PC-3 (cell line): Measurements from ENCODE around the gene INO80B.

Experiments
- EZH2 ChIP-seq: fragments of 300-600 bp; sonication (generic); IDR thresholded peaks from one replicate; pipeline ENCODE4 v1.6.1; 2017; ENCODE audit warnings: antibody characterized with exemption, mild to moderate bottlenecking, low read length; ENCODE audit not compliant: unreplicated experiment
- TF ChIP-seq, protein P1 (sequence below): fragments of 300-600 bp; sonication (generic); conservative IDR thresholded peaks from 2 replicates; pipeline ENCODE4 v1.5.1; 2017; ENCODE audit warnings: antibody characterized with exemption, low read depth, mild to moderate bottlenecking, low read length

DNA sequence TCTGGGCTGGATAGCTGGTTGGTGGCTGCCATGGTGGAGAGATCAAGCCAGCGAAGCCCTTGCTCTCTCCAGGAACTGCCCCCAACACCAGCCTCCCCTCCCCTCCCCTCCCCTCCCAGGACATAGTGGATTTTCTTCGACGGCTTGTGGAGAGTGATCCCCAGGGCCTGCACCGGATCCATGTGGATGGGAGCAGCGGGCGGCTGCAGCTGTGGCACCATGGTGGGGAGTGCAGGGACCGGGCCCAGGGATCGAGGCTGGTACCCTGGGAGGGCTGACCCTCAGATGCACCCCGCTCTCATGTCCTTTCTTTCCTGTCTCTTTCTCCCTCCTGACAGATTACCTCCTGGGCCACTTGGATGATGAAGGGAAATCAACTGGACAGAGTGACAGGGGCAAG, 35.0 kb downstream of the INO80B start:
- TF ChIP-seq, protein P1, sequence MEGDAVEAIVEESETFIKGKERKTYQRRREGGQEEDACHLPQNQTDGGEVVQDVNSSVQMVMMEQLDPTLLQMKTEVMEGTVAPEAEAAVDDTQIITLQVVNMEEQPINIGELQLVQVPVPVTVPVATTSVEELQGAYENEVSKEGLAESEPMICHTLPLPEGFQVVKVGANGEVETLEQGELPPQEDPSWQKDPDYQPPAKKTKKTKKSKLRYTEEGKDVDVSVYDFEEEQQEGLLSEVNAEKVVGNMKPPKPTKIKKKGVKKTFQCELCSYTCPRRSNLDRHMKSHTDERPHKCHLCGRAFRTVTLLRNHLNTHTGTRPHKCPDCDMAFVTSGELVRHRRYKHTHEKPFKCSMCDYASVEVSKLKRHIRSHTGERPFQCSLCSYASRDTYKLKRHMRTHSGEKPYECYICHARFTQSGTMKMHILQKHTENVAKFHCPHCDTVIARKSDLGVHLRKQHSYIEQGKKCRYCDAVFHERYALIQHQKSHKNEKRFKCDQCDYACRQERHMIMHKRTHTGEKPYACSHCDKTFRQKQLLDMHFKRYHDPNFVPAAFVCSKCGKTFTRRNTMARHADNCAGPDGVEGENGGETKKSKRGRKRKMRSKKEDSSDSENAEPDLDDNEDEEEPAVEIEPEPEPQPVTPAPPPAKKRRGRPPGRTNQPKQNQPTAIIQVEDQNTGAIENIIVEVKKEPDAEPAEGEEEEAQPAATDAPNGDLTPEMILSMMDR = no peak
- TF ChIP-seq EZH2 = no peak
